ENCODE measurements around the gene SPC24. TPM values are rescaled to one million over a fixed set of nuclear protein-coding genes. Genes with fewer than 3 reads are reported as not detected.

SPC24 gene
- total RNA-seq, 1 experiment from 2014 or later: 33.9 TPM

GRCh38 chr19:11116507-11116906, 39.1 kb downstream of the SPC24 start:
- Histone ChIP-seq H3K4me1 (ENCODE audit: control insufficient read depth in 1 of 2, insufficient read depth in 2 of 2, low read length in 2 of 2) (no peaks in the 10 kb centered on the region), H3K27ac (ENCODE audit: low read depth, low read length) (no peak overlapping the region), H3K9ac (ENCODE audit: low read length) (no peak overlapping the region), H3K4me2 (ENCODE audit: low read length) (no peak overlapping the region), H3K27me3 (ENCODE audit: insufficient read depth, low read length) (no peaks in the 10 kb centered on the region), H4K20me1 (ENCODE audit: insufficient read depth) (no peaks in the 10 kb centered on the region; the same call in 1 of the 2 replicates), H3K36me3 (ENCODE audit: control insufficient read depth in 1 of 2, insufficient read depth in 2 of 2, low read length in 2 of 2) (peaks cover 66 to 67% of the 10 kb centered on the region in 2 experiments), H3K79me2 (ENCODE audit: insufficient read depth, low read length) (peaks cover 19% of the 10 kb centered on the region; the same call in 1 of the 2 replicates), H3K9me2 (ENCODE audit: insufficient read depth) (no peaks in the 10 kb centered on the region), H2AFZ (ENCODE audit: low read depth, low read length, poor library complexity, severe bottlenecking) (no peak overlapping the region), H3K4me3 (replicated peaks in 1 of 2; ENCODE audit: low read depth in 1 of 2, low read length in 2 of 2) (no peak overlapping the region), H3K9me3 (ENCODE audit: control insufficient read depth in 1 of 2, insufficient read depth in 1 of 2, low read depth in 1 of 2, low read length in 2 of 2) (no peaks in the 10 kb centered on the region)
- CTCF ChIA-PET: no interaction called here
- DNase-seq (ENCODE audit: low read depth, low spot score) (no peak), ATAC-seq (no peak)
- POLR2A ChIA-PET: no interaction called here
- RAD21 ChIA-PET (ENCODE audit: low non-redundant PET in 1 of 2, low total read pairs in 2 of 2, uncharacterized antibody in 2 of 2, unreplicated experiment in 2 of 2): no interaction called here
- TF ChIP-seq TCF7L2 (IDR thresholded peaks at IDR 0.05; ENCODE audit: borderline replicate concordance, extremely low read depth, insufficient read depth, insufficient read length) (no peak), SP1 (IDR thresholded peaks at IDR 0.05; ENCODE audit: low read depth) (no peak), RAD21 (IDR thresholded peaks at IDR 0.05; ENCODE audit: low read depth) (no peak), YY1 (IDR thresholded peaks at IDR 0.05; ENCODE audit: extremely low read depth, insufficient replicate concordance, low read depth, low read length) (no peak), ZBTB33 (IDR thresholded peaks at IDR 0.05; ENCODE audit: extremely low read depth, insufficient replicate concordance, low read length) (no peak), EZH2phosphoT487 (IDR thresholded peaks at IDR 0.05; ENCODE audit: borderline replicate concordance) (no peak), FOSL1 (IDR thresholded peaks at IDR 0.05; ENCODE audit: low read depth) (no peak), MAX (IDR thresholded peaks at IDR 0.05) (no peak), ZNF274 (IDR thresholded peaks at IDR 0.05; ENCODE audit: low read depth, low read length) (no peak), CTCF (IDR thresholded peaks at IDR 0.05 in 2 of 3, conservative IDR thresholded peaks at IDR 0.05 in 1 of 3; ENCODE audit: borderline replicate concordance in 1 of 3, insufficient read depth in 1 of 3, low read depth in 2 of 3, low read length in 2 of 3) (no peak), CEBPB (IDR thresholded peaks at IDR 0.05; ENCODE audit: low read depth) (no peak), CBX3 (IDR thresholded peaks at IDR 0.05; ENCODE audit: low read depth) (no peak), SIN3A (IDR thresholded peaks at IDR 0.05; ENCODE audit: low read depth) (no peak), JUND (IDR thresholded peaks at IDR 0.05) (no peak), ZFX (IDR thresholded peaks at IDR 0.05) (no peak)
- BruUV-seq (replicated peaks): no TSS peak
- intact Hi-C loops (cut with micrococcal nuclease): no loop called here

Data from HCT116 (cell line).